Renal cortex interstitium (tissue), 11 donors: ENCODE results near the gene CHAC1. TPM values are rescaled to one million over a fixed set of nuclear protein-coding genes. Genes with fewer than 3 reads are reported as not detected.

Experiments used
- DNase-seq, 11 donors: peaks; one replicate each; pipeline ENCODE4 v3.0.0-alpha.2; 2013; ENCODE audit warnings: low read depth in 9 of 11, low spot score in 4 of 11; ENCODE audit errors: extremely low read depth in 1 of 11
- polyA plus RNA-seq, 3 donors: library from polyadenylated mRNA; unstranded; fragments of 120-200 nt; gene quantifications; one replicate each; pipeline ENCODE4 v1.2.1, GENCODE V29; 2013; ENCODE audit not compliant: insufficient read length in 3 of 3

CHAC1 gene
- polyA plus RNA-seq, 3 donors = 2.3 to 3.2 (median 2.4) TPM

GRCh38 chr15:40932649-40933516 is 20.4 kb upstream of the CHAC1 start:
- no peak for DNase-seq

- no peak for DNase-seq
Measured at GRCh38 chr15:40933517-40933902, 19.8 kb upstream of the CHAC1 start.

- no peak for DNase-seq
Measured at GRCh38 chr15:40934457-40934856, 18.8 kb upstream of the CHAC1 start.

- DNase-seq = no peak
Measured at GRCh38 chr15:40936234-40936708, 17.0 kb upstream of the CHAC1 start.

GRCh38 chr15:40936709-40937666 is 16.3 kb upstream of the CHAC1 start:
- DNase-seq = no peak

GRCh38 chr15:40937762-40938535 is 15.3 kb upstream of the CHAC1 start:
- no peak for DNase-seq

GRCh38 chr15:40938536-40938870 is 14.8 kb upstream of the CHAC1 start:
- no peak for DNase-seq

GRCh38 chr15:40940296-40940801 is 12.9 kb upstream of the CHAC1 start:
- no peak for DNase-seq

GRCh38 chr15:40941068-40941527 is 12.2 kb upstream of the CHAC1 start:
- no peak for DNase-seq

GRCh38 chr15:40941528-40942336 is 11.5 kb upstream of the CHAC1 start:
- peak in 7 of 11 donors; percentile 62 to 80 (median 76) for DNase-seq

GRCh38 chr15:40942337-40942854 is 10.9 kb upstream of the CHAC1 start:
- DNase-seq = no peak

GRCh38 chr15:40942878-40943277 is 10.4 kb upstream of the CHAC1 start:
- DNase-seq = no peak

- no peak for DNase-seq
Measured at GRCh38 chr15:40943764-40944365, 9.4 kb upstream of the CHAC1 start.

- DNase-seq = no peak
Measured at GRCh38 chr15:40944510-40945296, 8.6 kb upstream of the CHAC1 start.

GRCh38 chr15:40948706-40949473 is 4.4 kb upstream of the CHAC1 start:
- DNase-seq = no peak

GRCh38 chr15:40949756-40950207 is 3.5 kb upstream of the CHAC1 start:
- DNase-seq = no peak
